Tibial nerve (tissue), 3 donors: ENCODE measurements around the gene OSCP1.

ENCODE experiments used
- POLR2A ChIP-seq, 2 donors: fragments of 450-650 bp; IDR thresholded peaks; one replicate each; pipeline ENCODE4 v1.6.1; 2017; ENCODE audit warnings: antibody characterized with exemption in 2 of 2, mild to moderate bottlenecking in 2 of 2, moderate library complexity in 2 of 2
- TF ChIP-seq, protein P1 (sequence below), 5 experiments: fragments of 200-600 bp in 3 of 5; fragments of 450-650 bp in 2 of 5; sonication (generic) in 3 of 5; IDR thresholded peaks; one replicate each; pipeline ENCODE4 v1.5.1; 2016 to 2019; ENCODE audit warnings: antibody characterized with exemption in 5 of 5, mild to moderate bottlenecking in 3 of 5, moderate library complexity in 2 of 5

DNA sequence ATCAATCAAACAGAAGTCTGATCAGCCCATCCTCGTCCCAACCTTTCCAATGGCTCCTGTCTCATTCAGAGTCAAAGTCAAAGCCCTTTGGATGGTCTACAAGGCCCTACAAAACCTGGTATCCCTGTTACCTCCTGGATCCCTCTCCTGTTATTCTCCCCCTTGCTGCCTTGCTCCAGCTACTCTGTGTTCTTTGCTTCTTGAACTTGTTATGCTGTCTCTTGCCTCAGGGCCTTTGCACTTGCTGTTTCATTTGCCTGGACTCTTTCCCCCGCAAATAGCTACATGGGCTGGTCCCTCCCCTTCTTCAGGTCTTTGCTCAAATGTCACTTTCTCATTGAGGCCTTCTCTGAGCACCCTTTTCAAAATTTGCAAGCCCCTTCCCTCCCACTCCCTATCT is 33.8 kb upstream of the OSCP1 start:
- TF ChIP-seq, protein P1, sequence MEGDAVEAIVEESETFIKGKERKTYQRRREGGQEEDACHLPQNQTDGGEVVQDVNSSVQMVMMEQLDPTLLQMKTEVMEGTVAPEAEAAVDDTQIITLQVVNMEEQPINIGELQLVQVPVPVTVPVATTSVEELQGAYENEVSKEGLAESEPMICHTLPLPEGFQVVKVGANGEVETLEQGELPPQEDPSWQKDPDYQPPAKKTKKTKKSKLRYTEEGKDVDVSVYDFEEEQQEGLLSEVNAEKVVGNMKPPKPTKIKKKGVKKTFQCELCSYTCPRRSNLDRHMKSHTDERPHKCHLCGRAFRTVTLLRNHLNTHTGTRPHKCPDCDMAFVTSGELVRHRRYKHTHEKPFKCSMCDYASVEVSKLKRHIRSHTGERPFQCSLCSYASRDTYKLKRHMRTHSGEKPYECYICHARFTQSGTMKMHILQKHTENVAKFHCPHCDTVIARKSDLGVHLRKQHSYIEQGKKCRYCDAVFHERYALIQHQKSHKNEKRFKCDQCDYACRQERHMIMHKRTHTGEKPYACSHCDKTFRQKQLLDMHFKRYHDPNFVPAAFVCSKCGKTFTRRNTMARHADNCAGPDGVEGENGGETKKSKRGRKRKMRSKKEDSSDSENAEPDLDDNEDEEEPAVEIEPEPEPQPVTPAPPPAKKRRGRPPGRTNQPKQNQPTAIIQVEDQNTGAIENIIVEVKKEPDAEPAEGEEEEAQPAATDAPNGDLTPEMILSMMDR (IDR thresholded peaks at IDR 0.05) = no peak
- no peak for TF ChIP-seq POLR2A (IDR thresholded peaks at IDR 0.05)
